Esophagus squamous epithelium (tissue), 5 donors: Measurements from ENCODE around the gene THAP8. TPM values are rescaled to one million over a fixed set of nuclear protein-coding genes. Genes with fewer than 3 reads are reported as not detected.

ENCODE experiments used
- DNase-seq: peaks from one replicate; lab custom pipeline; 2025; lab: John Stamatoyannopoulos, UW
- H3K27ac ChIP-seq, 4 donors: fragments of 200-600 bp; sonication (generic); one replicate each; pipeline ENCODE4 v1.5.1; 2016 to 2019; ENCODE audit warnings: mild to moderate bottlenecking in 1 of 4
- H3K27me3 ChIP-seq, 4 donors: fragments of 200-600 bp; sonication (generic); 1 replicate in 3 of 4; 2 replicates in 1 of 4; pipeline versions ENCODE4 v1.5.1 to v1.6.0; 2017 to 2021; ENCODE audit warnings: antibody characterized with exemption in 1 of 4
- H3K36me3 ChIP-seq, 3 donors: fragments of 200-600 bp; sonication (generic); one replicate each; pipeline ENCODE4 v1.5.1; 2016 to 2019
- H3K4me1 ChIP-seq, 3 donors: fragments of 200-600 bp; sonication (generic); one replicate each; pipeline ENCODE4 v1.5.1; 2017 to 2019
- H3K4me3 ChIP-seq, 4 donors: fragments of 200-600 bp; sonication (generic); 1 replicate in 3 of 4; 2 replicates in 1 of 4; pipeline ENCODE4 v1.5.1; 2016 to 2019; ENCODE audit warnings: mild to moderate bottlenecking in 2 of 4, moderate library complexity in 1 of 4
- H3K9me3 ChIP-seq, 3 donors: fragments of 200-600 bp; sonication (generic); one replicate each; pipeline ENCODE4 v1.5.1; 2016 to 2019
- CTCF ChIP-seq, 6 experiments: fragments of 450-650 bp in 4 of 6; fragments of 200-600 bp in 2 of 6; sonication (generic) in 2 of 6; IDR thresholded peaks; one replicate each; pipeline ENCODE4 v1.5.1; 2016 to 2019; ENCODE audit warnings: antibody characterized with exemption in 6 of 6, mild to moderate bottlenecking in 4 of 6, moderate library complexity in 4 of 6
- POLR2A ChIP-seq, 4 donors: fragments of 450-650 bp; IDR thresholded peaks; one replicate each; pipeline ENCODE4 v1.6.1; 2017; ENCODE audit warnings: antibody characterized with exemption in 4 of 4, mild to moderate bottlenecking in 4 of 4, moderate library complexity in 3 of 4
- WGBS, 2 donors: methylation state at CpG; one replicate each; pipeline ENCODE4 v1.1.5; 2018; 5-methylcytosine and 5-hydroxymethylcytosine counted together
- intact Hi-C: fragments of 100-400 bp; cut with DNase I; formaldehyde crosslinking; loops from one replicate; pipeline ENCODE4 v1.15.0; 2022
- total RNA-seq, 4 donors: library from RNA; depleted of rRNA; stranded (reverse); fragments of >200 nt; gene quantifications; one replicate each; pipeline ENCODE4 v1.1.0, GENCODE V29; 2016
- donor health status: DM: yes; HTN: yes; CAD: no.

Gene THAP8, protein sequence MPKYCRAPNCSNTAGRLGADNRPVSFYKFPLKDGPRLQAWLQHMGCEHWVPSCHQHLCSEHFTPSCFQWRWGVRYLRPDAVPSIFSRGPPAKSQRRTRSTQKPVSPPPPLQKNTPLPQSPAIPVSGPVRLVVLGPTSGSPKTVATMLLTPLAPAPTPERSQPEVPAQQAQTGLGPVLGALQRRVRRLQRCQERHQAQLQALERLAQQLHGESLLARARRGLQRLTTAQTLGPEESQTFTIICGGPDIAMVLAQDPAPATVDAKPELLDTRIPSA
- total RNA-seq, result 1 to 10 TPM; 2.8 to 4.8 (median 3.6) TPM

DNA sequence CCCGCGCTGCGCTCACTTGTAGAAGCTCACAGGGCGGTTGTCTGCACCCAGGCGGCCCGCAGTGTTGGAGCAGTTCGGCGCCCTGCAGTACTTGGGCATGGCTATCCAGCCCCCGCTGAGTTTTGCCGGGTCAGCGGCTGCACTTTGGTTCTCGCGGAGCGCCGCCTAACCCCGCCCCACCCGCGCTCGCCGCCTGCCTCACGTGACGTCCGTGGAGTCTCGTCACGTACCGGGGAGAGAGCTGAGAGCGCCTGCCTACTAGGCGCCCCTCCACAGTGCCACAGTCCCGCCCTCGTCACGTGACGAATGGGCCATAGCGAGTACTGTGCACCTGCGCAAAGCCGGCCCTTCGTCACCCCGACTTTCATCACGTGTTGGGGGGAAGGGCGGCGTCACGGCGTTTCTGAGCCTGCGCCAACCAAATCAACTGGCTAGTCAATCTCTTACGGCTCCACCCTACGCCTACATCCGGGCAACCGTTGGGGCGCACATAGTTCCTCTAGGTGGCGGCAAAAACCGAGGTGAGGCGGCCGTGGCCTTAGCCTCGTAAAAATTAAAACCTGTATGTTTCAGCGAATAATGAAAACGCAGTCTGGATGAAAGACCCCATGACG lies at the start of gene THAP8:
Gene THAP8, minus strand, starts transcription at position 167 of the 614 bp plus-strand sequence. Its CDS starts 68 bp downstream, at position 99.
- Histone ChIP-seq H3K4me3 (peak within 1 kb of the TSS; percentile 61 to 90 (median 70)), H3K36me3 (no peaks in the 10 kb centered on the region), H3K9me3 (no peaks in the 10 kb centered on the region), H3K4me1 (peaks cover 12 to 30% (median 18%) of the 10 kb centered on the region in 3 donors), H3K27ac (peak within 1 kb of the TSS; percentile 94 to 99 (median 96)), H3K27me3 (no peaks in the 10 kb centered on the region)
- intact Hi-C loops, result loop anchor here (10.0 kb wide), 1 partner anchor 61 kb away; the partner anchor contains the start of genes OVOL3, POLR2I and TBCB
- DNase-seq, result peak; percentile 98
- TF ChIP-seq CTCF (IDR thresholded peaks at IDR 0.05), result peak; percentile 26 to 69 (median 62)
- TF ChIP-seq POLR2A (IDR thresholded peaks at IDR 0.05), result peak in 2 of 4 donors; percentile 60 to 72
- WGBS, 2 donors, result 0% methylated on average over 3 to 7 of the region's 56 CpGs

GRCh38 chr19:36103040-36103626 lies 49.0 kb upstream of the THAP8 start:
- Histone ChIP-seq H3K4me1 (peaks cover 0 to 42% (median 5%) of the 10 kb centered on the region in 3 donors), H3K36me3 (peaks cover 0 to 14% (median 0%) of the 10 kb centered on the region in 3 donors), H3K27ac (no peak overlapping the region), H3K27me3 (no peaks in the 10 kb centered on the region), H3K4me3 (no peak overlapping the region), H3K9me3 (no peaks in the 10 kb centered on the region)
- TF ChIP-seq CTCF (IDR thresholded peaks at IDR 0.05) (no peak), POLR2A (IDR thresholded peaks at IDR 0.05) (no peak)
- WGBS, 2 donors, result 91 to 100% methylated on average over 2 to 11 of the region's 24 CpGs
- intact Hi-C loops, result no loop called here
- no peak for DNase-seq

DNA sequence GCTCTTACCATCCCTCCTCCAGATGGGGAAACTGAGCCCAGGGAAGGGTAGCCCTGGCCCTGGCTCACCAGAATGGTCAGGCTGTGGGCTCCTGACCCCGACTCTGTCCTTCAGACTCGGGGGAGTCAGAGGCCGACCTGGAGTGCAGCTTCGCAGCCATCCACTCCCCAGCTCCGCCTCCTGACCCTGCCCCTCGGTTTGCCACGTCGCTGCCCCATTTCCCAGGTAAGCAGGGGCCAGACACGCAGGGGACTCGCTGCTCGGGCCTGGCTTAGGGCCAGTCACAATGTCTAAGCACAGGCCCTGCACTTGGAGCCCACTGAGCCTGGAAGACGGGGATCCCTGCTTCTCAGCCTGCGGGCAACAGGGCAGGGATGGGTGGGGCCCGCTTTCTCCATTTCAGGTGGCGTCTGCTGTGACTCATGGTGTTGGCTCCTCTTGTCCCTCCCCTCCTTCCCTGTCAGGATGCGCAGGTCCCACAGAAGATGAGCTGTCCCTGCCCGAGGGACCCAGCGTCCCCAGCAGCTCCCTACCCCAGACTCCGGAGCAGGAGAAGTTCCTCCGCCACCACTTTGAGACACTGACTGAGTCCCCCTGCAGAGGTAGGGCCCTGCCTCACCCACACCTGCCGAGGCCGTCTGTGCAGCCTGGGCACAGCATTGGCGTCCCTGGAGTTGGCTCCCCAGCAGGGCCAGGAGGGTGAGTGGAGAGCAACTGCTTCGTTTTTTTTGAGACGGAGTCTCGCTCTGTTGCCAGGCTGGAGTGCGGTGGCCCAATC lies 47.7 kb upstream of the THAP8 start:
- no peak for DNase-seq
- TF ChIP-seq POLR2A (IDR thresholded peaks at IDR 0.05) (no peak), CTCF (IDR thresholded peaks at IDR 0.05) (no peak)
- peaks cover 0 to 42% (median 5%) of the 10 kb centered on the region in 3 donors for H3K4me1 ChIP-seq
- peaks cover 0 to 6% (median 0%) of the 10 kb centered on the region in 3 donors for H3K36me3 ChIP-seq
- peak overlapping the region in 1 of 4 donors; percentile 18 for H3K4me3 ChIP-seq
- H3K27me3 ChIP-seq, result no peaks in the 10 kb centered on the region
- H3K27ac ChIP-seq, result peak overlapping the region in 3 of 4 donors; percentile 8 to 62 (median 17)
- intact Hi-C loops, result no loop called here
- 61 to 84% methylated on average over 4 to 5 of the region's 27 CpGs for WGBS, 2 donors
- no peaks in the 10 kb centered on the region for H3K9me3 ChIP-seq

DNA sequence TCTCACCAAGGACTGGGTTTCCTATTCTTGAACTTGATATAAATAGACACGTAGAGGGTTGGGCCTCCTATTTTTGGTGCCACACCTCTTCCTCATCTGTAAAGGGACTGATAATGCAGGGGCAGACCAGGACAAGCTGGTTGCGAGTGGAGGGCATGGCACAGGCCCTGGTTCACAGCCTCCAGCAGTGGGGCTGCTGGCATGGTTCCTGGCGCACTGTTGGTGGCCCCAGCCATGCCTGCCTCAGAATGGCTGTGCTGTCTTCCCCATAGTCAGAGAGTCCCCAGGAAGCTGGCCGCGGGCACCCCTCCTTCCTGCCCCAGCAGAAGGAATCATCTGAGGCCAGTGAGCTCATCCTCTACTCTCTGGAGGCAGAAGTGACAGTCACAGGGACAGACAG lies 46.4 kb upstream of the THAP8 start:
- no peaks in the 10 kb centered on the region for H3K9me3 ChIP-seq
- intact Hi-C loops, result no loop called here
- TF ChIP-seq CTCF (IDR thresholded peaks at IDR 0.05) (no peak), POLR2A (IDR thresholded peaks at IDR 0.05) (no peak)
- no peak for DNase-seq
- H3K27ac ChIP-seq, result peak overlapping the region in 3 of 4 donors; percentile 17 to 62 (median 34)
- peaks cover 0 to 42% (median 5%) of the 10 kb centered on the region in 3 donors for H3K4me1 ChIP-seq
- WGBS, 2 donors, result 60 to 64% methylated on average over 1 to 5 of the region's 5 CpGs
- H3K4me3 ChIP-seq, result no peak overlapping the region
- peaks cover 0 to 5% (median 0%) of the 10 kb centered on the region in 3 donors for H3K36me3 ChIP-seq
- no peaks in the 10 kb centered on the region for H3K27me3 ChIP-seq
